NT2/D1 (cell line): ENCODE results near the gene PHF5A.

ENCODE experiments used
- YY1 ChIP-seq: IDR thresholded peaks from 2 replicates; pipeline ENCODE4 v1.6.1; 2011; ENCODE audit not compliant: insufficient read length, insufficient read depth
- ZNF274 ChIP-seq: IDR thresholded peaks from 2 replicates; pipeline ENCODE4 v1.6.1; 2011; ENCODE audit warnings: mild to moderate bottlenecking, low read depth, low read length

DNA sequence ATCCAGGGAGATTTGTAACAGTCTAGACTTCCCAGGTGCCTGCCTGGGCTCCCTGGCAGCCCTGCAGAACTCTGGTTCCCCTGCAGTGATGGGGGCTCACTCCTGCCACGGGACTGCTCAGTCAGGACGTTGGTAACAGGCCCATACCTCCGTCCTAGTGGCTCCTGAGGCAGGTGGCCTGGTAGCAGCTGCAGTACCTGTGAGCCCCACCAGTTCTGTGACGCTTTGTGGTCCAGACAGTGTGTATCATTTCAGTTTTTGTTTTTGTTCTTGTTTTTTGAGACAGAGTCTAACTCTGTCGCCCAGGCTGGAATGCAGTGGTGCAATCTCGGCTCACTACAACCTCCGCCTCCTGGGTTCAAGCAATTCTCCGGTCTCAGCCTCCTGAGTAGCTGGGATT is 48.0 kb upstream of the PHF5A start:
- no peak for TF ChIP-seq ZNF274
- TF ChIP-seq YY1: no peak
